ENCODE measurements around the gene DNAJB2.

The DNAJB2 gene

GRCh38 chr2:219279151-219279915 is at the start of gene DNAJB2:
DNAJB2 (plus strand) TSS chr2:219279366; CDS start chr2:219279834, 468 bp downstream.
- Histone ChIP-seq H3K4me3 (peak within 1 kb of the TSS; percentile 74), H3K9me3 (no peaks in the 10 kb centered on the region), H3K9ac (peak within 1 kb of the TSS; percentile 85), H4K20me1 (peaks cover 21% of the 10 kb centered on the region; the same call in 1 of the 2 replicates), H3K36me3 (peaks cover 3% of the 10 kb centered on the region; the same call in 1 of the 2 replicates), H3K4me1 (peaks cover 66% of the 10 kb centered on the region), H3K4me2 (peak within 1 kb of the TSS; percentile 99), H3K27ac (peak within 1 kb of the TSS; percentile 91), H3K27me3 (no peaks in the 10 kb centered on the region)
- TF ChIP-seq Cebpa-rat (IDR thresholded peaks at IDR 0.05) = no peak

- Histone ChIP-seq H3K27ac (peak overlapping the region; percentile 72), H3K9me3 (no peaks in the 10 kb centered on the region), H3K9ac (peak overlapping the region; percentile 88), H3K36me3 (peaks cover 48% of the 10 kb centered on the region), H3K27me3 (no peaks in the 10 kb centered on the region), H3K4me3 (peak overlapping the region; percentile 86), H3K4me1 (peaks cover 54% of the 10 kb centered on the region), H4K20me1 (peaks cover 51% of the 10 kb centered on the region), H3K4me2 (peak overlapping the region; percentile 97)
- no peak for TF ChIP-seq Cebpa-rat (IDR thresholded peaks at IDR 0.05)
Measured at GRCh38 chr2:219230059-219230540, 49.1 kb upstream of the DNAJB2 start.

- no peak for TF ChIP-seq Cebpa-rat (IDR thresholded peaks at IDR 0.05)
- H3K36me3 ChIP-seq = peaks cover 77% of the 10 kb centered on the region
Measured at GRCh38 chr2:219234331-219234730, 44.8 kb upstream of the DNAJB2 start.

GRCh38 chr2:219243291-219243761 is 35.8 kb upstream of the DNAJB2 start:
- no peak overlapping the region for H3K9ac ChIP-seq

More at GRCh38 chr2:219234331-219234730, 44.8 kb upstream of the DNAJB2 start:
- peaks cover 14% of the 10 kb centered on the region; the same call in 1 of the 2 replicates for H4K20me1 ChIP-seq
- no peaks in the 10 kb centered on the region for H3K27me3 ChIP-seq
- no peak overlapping the region for H3K4me2 ChIP-seq
- H3K9me3 ChIP-seq = no peaks in the 10 kb centered on the region
- no peak overlapping the region for H3K9ac ChIP-seq
- peaks cover 18% of the 10 kb centered on the region for H3K4me1 ChIP-seq
- H3K4me3 ChIP-seq = no peak overlapping the region
- H3K27ac ChIP-seq = no peak overlapping the region

GRCh38 chr2:219244789-219245147 is 34.4 kb upstream of the DNAJB2 start:
- H3K27me3 ChIP-seq = no peaks in the 10 kb centered on the region
- H3K9me3 ChIP-seq = no peaks in the 10 kb centered on the region
- H3K9ac ChIP-seq = peak overlapping the region; percentile 94
- H3K4me2 ChIP-seq = peak overlapping the region; percentile 98
- H3K36me3 ChIP-seq = peaks cover 8% of the 10 kb centered on the region; the same call in 1 of the 2 replicates
- 0 out of 2 replicates have a peak, but pooled peaks cover 5% of the 10 kb centered on the region for H4K20me1 ChIP-seq
- H3K27ac ChIP-seq = peak overlapping the region; percentile 94
- no peak for TF ChIP-seq Cebpa-rat (IDR thresholded peaks at IDR 0.05)
- peaks cover 52% of the 10 kb centered on the region for H3K4me1 ChIP-seq
- peak overlapping the region; percentile 94 for H3K4me3 ChIP-seq

More at GRCh38 chr2:219243291-219243761, 35.8 kb upstream of the DNAJB2 start:
- Histone ChIP-seq H3K4me3 (no peak overlapping the region), H3K4me2 (no peak overlapping the region), H3K9me3 (no peaks in the 10 kb centered on the region), H3K27me3 (no peaks in the 10 kb centered on the region), H4K20me1 (no peaks in the 10 kb centered on the region), H3K27ac (no peak overlapping the region), H3K4me1 (peaks cover 38% of the 10 kb centered on the region), H3K36me3 (peaks cover 20% of the 10 kb centered on the region)
- no peak for TF ChIP-seq Cebpa-rat (IDR thresholded peaks at IDR 0.05)

- Histone ChIP-seq H3K4me2 (peak within 1 kb of the TSS; percentile 98), H3K36me3 (peaks cover 12% of the 10 kb centered on the region; the same call in 1 of the 2 replicates), H3K9ac (peak within 1 kb of the TSS; percentile 94), H3K9me3 (no peaks in the 10 kb centered on the region), H4K20me1 (0 out of 2 replicates have a peak, but pooled peaks cover 5% of the 10 kb centered on the region), H3K4me1 (peaks cover 58% of the 10 kb centered on the region), H3K27me3 (no peaks in the 10 kb centered on the region), H3K4me3 (peak within 1 kb of the TSS; percentile 94), H3K27ac (peak within 1 kb of the TSS; percentile 94)
- no peak for TF ChIP-seq Cebpa-rat (IDR thresholded peaks at IDR 0.05)
Measured at GRCh38 chr2:219245148-219245898, 33.8 kb upstream of the DNAJB2 start, which contains the start of the genes GLB1L and STK16. GLB1L (minus strand) TSS chr2:219245444; CDS start chr2:219243573, 1,871 bp downstream. STK16 (plus strand) TSS chr2:219245479; CDS start chr2:219246000, 521 bp downstream.

GRCh38 chr2:219245899-219246230 is 33.3 kb upstream of the DNAJB2 start:
- Histone ChIP-seq H3K4me1 (peaks cover 63% of the 10 kb centered on the region), H3K9me3 (no peaks in the 10 kb centered on the region), H4K20me1 (0 out of 2 replicates have a peak, but pooled peaks cover 5% of the 10 kb centered on the region), H3K4me2 (peak overlapping the region; percentile 98), H3K27me3 (no peaks in the 10 kb centered on the region), H3K27ac (peak overlapping the region; percentile 94), H3K4me3 (peak overlapping the region; percentile 94), H3K36me3 (peaks cover 17% of the 10 kb centered on the region; the same call in 1 of the 2 replicates), H3K9ac (peak overlapping the region; percentile 94)
- no peak for TF ChIP-seq Cebpa-rat (IDR thresholded peaks at IDR 0.05)

- Histone ChIP-seq H3K9ac (peak overlapping the region; percentile 94; the same call in 1 of the 2 replicates), H3K9me3 (no peaks in the 10 kb centered on the region), H3K4me3 (peak overlapping the region; percentile 94; the same call in 1 of the 2 replicates), H3K27me3 (no peaks in the 10 kb centered on the region), H4K20me1 (0 out of 2 replicates have a peak, but pooled peaks cover 5% of the 10 kb centered on the region), H3K27ac (no peak overlapping the region), H3K4me2 (peak overlapping the region; percentile 98), H3K36me3 (peaks cover 18% of the 10 kb centered on the region; the same call in 1 of the 2 replicates), H3K4me1 (peaks cover 70% of the 10 kb centered on the region)
- TF ChIP-seq Cebpa-rat (IDR thresholded peaks at IDR 0.05) = no peak
Measured at GRCh38 chr2:219246559-219246958, 32.6 kb upstream of the DNAJB2 start.
